Kidney (tissue), 14 donors: ENCODE results near the gene ENTPD6. TPM values are rescaled to one million over a fixed set of nuclear protein-coding genes. Genes with fewer than 3 reads are reported as not detected.

ENCODE experiments used
- DNase-seq, 5 donors: peaks; one replicate each; pipeline ENCODE4 v3.0.0-alpha.2; 2013 to 2020
- FAIRE-seq: peaks from 2 replicates; lab custom pipeline; 2012; peaks lifted over from hg19 to GRCh38; lab: Jason Lieb, UNC
- H3K27ac ChIP-seq, 2 donors: one replicate each; pipeline ENCODE4 v1.7.0; 2013; ENCODE audit warnings: low read depth in 2 of 2, low read length in 2 of 2, inconsistent platforms in 1 of 2
- H3K27me3 ChIP-seq: one replicate; pipeline ENCODE4 v1.7.1; 2013; ENCODE audit warnings: low read length, inconsistent platforms; ENCODE audit not compliant: control insufficient read depth, insufficient read depth
- H3K36me3 ChIP-seq, 3 donors: one replicate each; pipeline versions ENCODE4 v1.7.0 to v1.7.1; 2013; ENCODE audit warnings: low read length in 3 of 3, control low read depth in 1 of 3, inconsistent platforms in 1 of 3; ENCODE audit not compliant: insufficient read depth in 3 of 3, control insufficient read depth in 2 of 3
- H3K4me1 ChIP-seq, 3 donors: one replicate each; pipeline versions ENCODE4 v1.7.0 to v1.7.1; 2013; ENCODE audit warnings: low read length in 3 of 3, inconsistent platforms in 1 of 3, low read depth in 1 of 3; ENCODE audit not compliant: control insufficient read depth in 2 of 3, insufficient read depth in 2 of 3
- H3K4me3 ChIP-seq, 3 donors: one replicate each; pipeline versions ENCODE4 v1.7.0 to v1.8.1; 2013; ENCODE audit warnings: low read length in 3 of 3, control low read depth in 1 of 3, inconsistent platforms in 1 of 3
- H3K9ac ChIP-seq, 3 donors: one replicate each; pipeline versions ENCODE4 v1.7.0 to v1.7.1; 2013; ENCODE audit warnings: low read length in 3 of 3, control low read depth in 1 of 3, inconsistent platforms in 1 of 3
- H3K9me3 ChIP-seq, 3 donors: one replicate each; pipeline versions ENCODE4 v1.7.0 to v1.7.1; 2013; ENCODE audit warnings: low read length in 3 of 3, control low read depth in 1 of 3, inconsistent platforms in 1 of 3; ENCODE audit not compliant: control insufficient read depth in 2 of 3, insufficient read depth in 1 of 3
- CTCF ChIP-seq: IDR thresholded peaks from 3 replicates; pipeline ENCODE4 v1.5.1; 2012; ENCODE audit warnings: mild to moderate bottlenecking, moderate library complexity, borderline replicate concordance; ENCODE audit not compliant: insufficient read depth; ENCODE audit errors: extremely low read depth
- intact Hi-C: fragments of 100-400 bp; cut with DNase I; formaldehyde crosslinking; loops from one replicate; pipeline ENCODE4 v1.11.1; 2022
- polyA plus RNA-seq: library from polyadenylated mRNA; stranded (reverse); fragments of 350-450 nt; fragmentation: Illumina TruSeq; extraction: RNeasy Lipid Tissue Mini Kit (QIAGEN cat#74804); gene quantifications from one replicate; pipeline ENCODE4 v1.2.3, GENCODE V29; 2014; ENCODE audit warnings: low read depth, low replicate concordance; ENCODE audit not compliant: insufficient read depth
- total RNA-seq: library from RNA; stranded (reverse); fragmentation: NEBNext Ultra II Directional; extraction: Animal tissue kit (Norgen Biotek cat#: 25700); gene quantifications from one replicate; pipeline ENCODE4 v1.2.1, GENCODE V29; 2021
- donor health status: control.
- donor health status: control.
- donor health status: control.
- donor health status: control.
- donor health status: control.
- donor health status: DM: yes; HTN: yes; CAD: no.
- donor health status: Normal renal cell carcinoma (clear cell type).

Gene ENTPD6
- total and polyA plus RNA-seq, 2 donors from 2014 or later = 59.0 to 95.7 TPM

- H3K27ac ChIP-seq = no peak overlapping the region
- peaks cover 0 to 2% (median 0%) of the 10 kb centered on the region in 3 donors for H3K36me3 ChIP-seq
- H3K27me3 ChIP-seq = no peaks in the 10 kb centered on the region
- peaks cover 0 to 9% (median 3%) of the 10 kb centered on the region in 3 donors for H3K4me1 ChIP-seq
- no peak for DNase-seq
- intact Hi-C loops = no loop called here
- FAIRE-seq = no peak
- H3K9me3 ChIP-seq = no peaks in the 10 kb centered on the region
- no peak for TF ChIP-seq CTCF
- H3K9ac ChIP-seq = no peak overlapping the region
- H3K4me3 ChIP-seq = no peak overlapping the region
Observed at GRCh38 chr20:25198663-25199383, 3.3 kb downstream of the ENTPD6 start.

GRCh38 chr20:25199473-25200260, 4.2 kb downstream of the ENTPD6 start:
- Histone ChIP-seq H3K36me3 (peaks cover 0 to 2% (median 0%) of the 10 kb centered on the region in 3 donors), H3K4me1 (peaks cover 0 to 9% (median 3%) of the 10 kb centered on the region in 3 donors), H3K9me3 (no peaks in the 10 kb centered on the region), H3K4me3 (no peak overlapping the region), H3K9ac (no peak overlapping the region), H3K27me3 (no peaks in the 10 kb centered on the region), H3K27ac (no peak overlapping the region)
- no peak for FAIRE-seq
- no peak for TF ChIP-seq CTCF
- intact Hi-C loops = no loop called here
- no peak for DNase-seq

GRCh38 chr20:25203089-25203488, 7.6 kb downstream of the ENTPD6 start:
- H3K9me3 ChIP-seq = no peaks in the 10 kb centered on the region
- DNase-seq (no peak), FAIRE-seq (no peak)
- H3K9ac ChIP-seq = no peak overlapping the region
- H3K27ac ChIP-seq = no peak overlapping the region
- H3K36me3 ChIP-seq = no peaks in the 10 kb centered on the region
- intact Hi-C loops = no loop called here
- TF ChIP-seq CTCF = no peak
- H3K4me3 ChIP-seq = no peak overlapping the region
- no peaks in the 10 kb centered on the region for H3K4me1 ChIP-seq
- no peaks in the 10 kb centered on the region for H3K27me3 ChIP-seq
